Loucy (cell line): Measurements from ENCODE around the gene GGT5.
"Not testable (repeated sequence)": the region's sequence is repeated elsewhere in the genome, so short reads cannot be mapped to it uniquely, and the experiment has no call there.

Experiments used
- EZH2phosphoT487 ChIP-seq: fragments of 200-600 bp; IDR thresholded peaks from 2 replicates; pipeline ENCODE4 v1.6.1; 2018; ENCODE audit warnings: antibody characterized with exemption, mild to moderate bottlenecking, moderate library complexity, borderline replicate concordance
- TF ChIP-seq, protein P1 (sequence below): fragments of 200-600 bp; sonication (generic); conservative IDR thresholded peaks from 2 replicates; pipeline ENCODE4 v1.5.1; 2014; ENCODE audit warnings: mild to moderate bottlenecking, antibody characterized with exemption, low read length

DNA sequence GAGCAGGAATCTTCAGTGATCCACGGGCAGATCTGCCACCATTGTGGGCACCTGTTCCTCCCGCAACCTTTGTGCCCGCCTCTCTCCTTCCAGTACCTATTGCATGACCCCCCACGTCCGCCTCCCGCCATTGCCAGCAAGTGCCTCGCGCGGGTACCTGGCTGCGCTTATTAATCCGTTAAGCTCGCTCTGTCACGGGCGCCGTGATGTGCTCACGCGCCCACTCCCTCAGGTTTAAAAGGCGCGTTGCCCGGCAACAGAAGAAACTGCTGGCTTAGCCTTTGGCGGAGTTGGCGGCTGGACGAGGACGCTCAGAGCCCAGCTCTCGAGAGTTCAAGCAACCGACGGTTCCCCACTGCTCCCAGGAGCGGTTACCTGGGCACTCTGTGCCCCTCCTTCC is 6.4 kb upstream of the GGT5 start:
- TF ChIP-seq, protein P1, sequence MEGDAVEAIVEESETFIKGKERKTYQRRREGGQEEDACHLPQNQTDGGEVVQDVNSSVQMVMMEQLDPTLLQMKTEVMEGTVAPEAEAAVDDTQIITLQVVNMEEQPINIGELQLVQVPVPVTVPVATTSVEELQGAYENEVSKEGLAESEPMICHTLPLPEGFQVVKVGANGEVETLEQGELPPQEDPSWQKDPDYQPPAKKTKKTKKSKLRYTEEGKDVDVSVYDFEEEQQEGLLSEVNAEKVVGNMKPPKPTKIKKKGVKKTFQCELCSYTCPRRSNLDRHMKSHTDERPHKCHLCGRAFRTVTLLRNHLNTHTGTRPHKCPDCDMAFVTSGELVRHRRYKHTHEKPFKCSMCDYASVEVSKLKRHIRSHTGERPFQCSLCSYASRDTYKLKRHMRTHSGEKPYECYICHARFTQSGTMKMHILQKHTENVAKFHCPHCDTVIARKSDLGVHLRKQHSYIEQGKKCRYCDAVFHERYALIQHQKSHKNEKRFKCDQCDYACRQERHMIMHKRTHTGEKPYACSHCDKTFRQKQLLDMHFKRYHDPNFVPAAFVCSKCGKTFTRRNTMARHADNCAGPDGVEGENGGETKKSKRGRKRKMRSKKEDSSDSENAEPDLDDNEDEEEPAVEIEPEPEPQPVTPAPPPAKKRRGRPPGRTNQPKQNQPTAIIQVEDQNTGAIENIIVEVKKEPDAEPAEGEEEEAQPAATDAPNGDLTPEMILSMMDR: not testable (repeated sequence)
- not testable (repeated sequence) for TF ChIP-seq EZH2phosphoT487
